EL (cell line): Measurements from ENCODE around the gene ACOT7.
A peak's percentile ranks its signal among the peaks of the same experiment; 100 is the strongest.
"Not testable (repeated sequence)": the region's sequence is repeated elsewhere in the genome, so short reads cannot be mapped to it uniquely, and the experiment has no call there.

ENCODE experiments used
- DNase-seq: peaks from one replicate; pipeline ENCODE4 v3.0.0-alpha.2; 2016

The ACOT7 gene

DNA sequence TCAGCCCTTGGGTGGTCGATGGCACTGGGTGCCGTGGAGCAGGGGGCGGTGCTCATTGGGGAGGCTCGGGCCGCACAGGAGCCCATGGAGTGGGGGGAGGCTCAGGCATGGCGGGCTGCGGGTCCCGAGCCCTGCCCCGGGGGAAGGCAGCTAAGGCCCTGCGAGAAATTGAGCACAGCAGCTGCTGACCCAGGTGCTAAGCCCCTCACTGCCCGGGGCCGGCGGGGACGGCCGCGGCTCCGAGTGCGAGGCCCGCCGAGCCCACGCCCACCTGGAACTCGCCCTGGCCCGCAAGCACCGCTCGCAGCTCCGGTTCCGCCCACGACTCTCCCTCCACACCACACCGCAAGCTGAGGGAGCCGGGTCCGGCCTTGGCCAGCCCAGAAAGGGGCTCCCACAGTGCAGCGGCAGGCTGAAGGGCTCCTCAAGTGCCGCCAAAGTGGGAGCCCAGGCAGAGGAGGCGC, 2.2 kb upstream of the ACOT7 start:
- not testable (repeated sequence) for DNase-seq

- not testable (repeated sequence) for DNase-seq
Measured at GRCh38 chr1:6395130-6395529, 1.6 kb upstream of the ACOT7 start.

- no peak for DNase-seq
Measured at GRCh38 chr1:6392809-6393399, 663 bp downstream of the ACOT7 start.

DNA sequence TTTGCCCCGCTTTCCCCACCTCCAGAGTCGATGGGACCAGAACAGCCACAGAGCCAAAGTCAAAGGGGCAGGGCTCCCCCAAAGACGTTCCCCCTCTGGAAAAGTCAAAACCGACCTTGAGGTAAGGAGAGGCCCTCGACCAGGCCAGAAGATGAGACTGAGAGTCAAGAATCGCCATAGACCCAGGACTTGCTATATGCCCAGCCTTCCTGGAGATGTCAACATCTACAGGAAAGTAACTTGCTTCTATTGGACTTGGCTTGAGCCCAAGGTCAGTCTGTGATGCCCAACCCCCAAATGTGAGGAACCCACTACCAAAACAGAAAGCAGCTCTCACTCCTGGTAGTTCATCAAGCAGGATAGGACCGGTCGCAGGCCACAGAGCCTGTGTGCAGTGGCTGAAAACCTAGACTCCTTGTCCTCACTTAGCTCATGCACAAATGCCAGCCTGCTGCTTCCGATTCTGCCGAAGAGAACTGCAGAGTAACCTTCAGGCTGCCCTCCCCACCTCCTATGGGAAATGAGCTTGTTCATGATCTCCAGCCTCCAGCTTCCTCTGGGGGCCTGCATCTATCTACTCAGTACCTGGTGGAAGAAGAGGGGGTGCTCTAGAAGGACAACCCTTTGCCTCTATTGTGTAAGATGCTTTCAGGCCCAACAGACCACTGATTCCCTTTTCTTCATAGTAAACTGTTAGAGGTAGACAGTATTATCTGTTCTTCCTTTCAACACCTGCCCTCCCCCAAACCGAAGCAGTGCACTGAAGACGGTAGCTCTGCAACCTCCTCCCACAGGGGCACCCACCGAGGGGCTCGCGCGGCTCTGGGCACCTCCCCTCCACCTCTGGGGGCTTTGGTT, 1.4 kb downstream of the ACOT7 start:
- no peak for DNase-seq

GRCh38 chr1:6389971-6390370, 3.6 kb downstream of the ACOT7 start:
- DNase-seq, result no peak

DNA sequence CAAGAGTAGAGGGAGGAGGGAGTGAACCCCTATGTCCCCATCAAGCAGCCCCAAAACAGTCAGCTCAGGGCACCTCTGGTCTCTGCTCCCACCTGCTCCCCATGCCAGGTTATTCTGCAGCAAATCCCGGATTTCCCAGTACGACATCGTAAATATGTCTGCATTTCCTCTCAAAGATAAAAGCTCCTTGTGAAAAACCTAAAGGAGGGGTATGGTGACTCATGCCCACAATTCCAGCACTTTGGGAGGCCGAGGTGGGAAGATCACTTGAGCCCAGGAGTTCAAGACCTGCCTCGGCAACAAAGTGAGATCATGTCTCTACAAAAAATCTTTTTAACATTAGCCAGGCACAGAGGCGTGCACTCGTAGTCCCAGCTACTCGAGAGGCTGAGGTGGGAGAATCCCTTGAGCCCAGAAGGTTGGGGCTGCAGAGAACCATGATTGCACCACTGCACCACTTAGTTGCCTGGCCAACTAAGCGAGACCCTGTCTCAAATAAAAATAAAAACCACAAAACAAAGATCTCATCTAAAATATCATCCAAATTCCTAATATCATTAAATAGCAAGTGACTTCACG, 7.1 kb downstream of the ACOT7 start:
- DNase-seq, result peak; percentile 61

DNA sequence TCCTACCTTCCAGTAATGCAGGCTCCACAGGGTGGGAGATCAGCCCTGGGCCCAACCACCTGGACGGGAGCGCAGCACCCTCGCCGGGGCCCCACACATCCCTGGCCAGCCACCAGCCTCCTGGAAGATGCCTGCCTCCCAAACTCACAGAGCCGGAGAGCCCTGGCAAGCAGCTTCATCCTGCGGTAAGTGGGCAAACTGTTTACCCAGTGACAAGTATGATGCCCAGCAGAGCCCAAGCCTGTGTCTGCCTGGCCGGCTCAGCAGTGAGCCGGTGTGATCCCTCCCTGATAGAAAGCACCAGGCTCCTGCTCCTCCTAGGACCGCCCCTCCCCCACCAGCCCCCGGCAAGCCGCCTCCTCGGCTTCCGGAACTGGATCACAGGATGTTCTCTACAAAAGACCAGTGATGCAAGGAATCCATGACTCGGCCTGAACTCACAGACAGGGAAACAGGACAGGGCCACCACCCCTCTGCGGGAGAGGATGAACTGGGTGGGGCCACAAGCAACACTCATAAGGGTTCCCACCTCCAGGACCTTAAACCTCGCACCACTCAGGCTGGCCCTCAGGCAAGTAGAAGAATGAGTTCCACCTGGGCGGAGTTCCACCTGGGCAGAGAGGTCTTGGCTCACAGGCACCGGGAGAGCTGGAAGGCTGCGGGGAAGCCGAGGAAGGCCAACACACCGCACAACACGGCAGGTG, 7.9 kb downstream of the ACOT7 start:
- peak; percentile 79 for DNase-seq

- DNase-seq, result no peak
Measured at GRCh38 chr1:6384962-6385361, 8.6 kb downstream of the ACOT7 start.

DNA sequence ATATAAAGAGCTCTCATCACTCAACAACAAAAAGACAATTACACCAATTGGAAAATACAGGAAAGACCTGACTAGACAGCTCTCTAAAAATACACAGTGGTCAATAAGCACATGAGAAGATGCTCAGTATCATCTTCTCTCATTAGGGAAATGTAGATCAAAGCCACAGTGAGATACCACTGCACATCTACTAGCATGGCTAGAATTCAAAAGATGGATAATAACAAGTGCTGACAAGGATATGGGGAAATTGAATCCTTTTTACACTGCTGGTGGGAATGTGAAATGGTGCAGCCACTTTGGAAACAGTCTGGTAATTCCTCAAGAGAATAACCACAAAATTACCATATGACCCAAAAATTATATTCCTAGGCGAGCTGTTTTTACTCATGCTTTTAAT, 9.4 kb downstream of the ACOT7 start:
- DNase-seq, result no peak

GRCh38 chr1:6380037-6380436, 13.5 kb downstream of the ACOT7 start:
- no peak for DNase-seq

DNA sequence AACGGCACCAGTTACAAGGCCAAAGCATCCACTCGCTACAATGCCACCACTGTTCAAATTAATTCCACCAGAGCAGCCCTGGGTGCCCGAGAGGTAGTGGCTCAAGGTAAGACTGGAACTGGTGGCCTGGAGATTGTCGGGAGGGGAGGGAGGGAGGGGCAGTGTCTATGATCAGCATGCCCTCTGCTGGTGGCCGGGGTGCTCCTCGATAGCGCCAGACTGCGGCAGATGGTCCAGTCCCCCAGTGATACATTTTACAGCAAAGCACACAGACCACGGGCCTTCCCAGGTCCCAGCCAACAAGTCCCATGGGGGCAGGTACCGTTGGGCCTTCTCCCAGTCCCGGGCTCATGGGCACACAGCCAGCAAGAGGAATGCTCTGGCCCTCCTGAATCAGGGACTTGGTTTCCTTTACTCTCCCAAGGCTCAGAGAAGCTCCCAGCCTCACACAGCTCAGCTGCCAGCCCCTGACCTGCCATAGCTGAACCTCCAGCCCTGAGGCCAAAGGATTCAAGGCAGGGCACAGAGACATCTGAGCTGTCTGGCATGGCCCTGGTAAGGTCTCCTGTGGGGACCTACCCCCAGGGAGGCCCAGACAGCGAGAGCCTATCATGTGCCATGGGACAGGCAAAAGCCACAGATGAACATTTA, 15.3 kb downstream of the ACOT7 start:
- DNase-seq, result no peak

DNA sequence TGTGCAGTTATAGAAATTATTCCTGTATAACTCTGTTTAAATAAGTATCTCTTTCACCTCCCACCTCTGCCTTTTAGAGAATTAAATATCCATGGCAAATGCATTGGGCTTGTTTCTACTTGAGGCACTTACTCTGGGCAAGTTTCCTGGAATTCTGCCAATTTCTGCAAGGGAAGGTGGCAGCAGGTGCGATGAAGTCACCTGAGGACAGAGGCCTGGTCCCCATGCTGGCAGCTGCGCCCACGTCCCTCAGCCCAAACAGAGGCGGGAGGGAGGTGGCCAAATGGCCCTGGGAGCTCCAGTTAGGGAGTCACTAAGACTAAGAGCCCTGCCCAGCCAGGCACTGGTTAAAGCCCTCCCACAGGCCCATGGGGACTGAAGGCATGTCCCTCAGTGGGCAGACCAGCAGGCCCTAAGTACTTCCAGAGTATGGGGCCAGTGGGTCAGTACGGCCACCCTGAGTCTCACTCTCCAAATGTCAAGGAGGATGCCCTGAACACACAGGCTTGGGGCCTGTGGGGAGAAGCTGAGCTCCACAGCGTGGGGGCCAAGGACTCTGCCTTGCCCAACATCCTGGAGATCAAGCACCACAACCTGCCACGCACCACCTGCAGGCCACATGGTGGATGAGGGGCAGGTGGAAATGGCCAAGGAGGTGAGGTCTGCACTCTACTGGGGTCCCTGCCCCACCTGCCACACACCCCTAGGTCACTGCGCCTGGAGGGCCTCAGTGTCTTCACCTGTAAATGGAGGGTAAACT, 19.4 kb downstream of the ACOT7 start:
- no peak for DNase-seq

- not testable (repeated sequence) for DNase-seq
Measured at GRCh38 chr1:6372236-6372635, 21.3 kb downstream of the ACOT7 start.

GRCh38 chr1:6370006-6370405, 23.6 kb downstream of the ACOT7 start:
- no peak for DNase-seq

DNA sequence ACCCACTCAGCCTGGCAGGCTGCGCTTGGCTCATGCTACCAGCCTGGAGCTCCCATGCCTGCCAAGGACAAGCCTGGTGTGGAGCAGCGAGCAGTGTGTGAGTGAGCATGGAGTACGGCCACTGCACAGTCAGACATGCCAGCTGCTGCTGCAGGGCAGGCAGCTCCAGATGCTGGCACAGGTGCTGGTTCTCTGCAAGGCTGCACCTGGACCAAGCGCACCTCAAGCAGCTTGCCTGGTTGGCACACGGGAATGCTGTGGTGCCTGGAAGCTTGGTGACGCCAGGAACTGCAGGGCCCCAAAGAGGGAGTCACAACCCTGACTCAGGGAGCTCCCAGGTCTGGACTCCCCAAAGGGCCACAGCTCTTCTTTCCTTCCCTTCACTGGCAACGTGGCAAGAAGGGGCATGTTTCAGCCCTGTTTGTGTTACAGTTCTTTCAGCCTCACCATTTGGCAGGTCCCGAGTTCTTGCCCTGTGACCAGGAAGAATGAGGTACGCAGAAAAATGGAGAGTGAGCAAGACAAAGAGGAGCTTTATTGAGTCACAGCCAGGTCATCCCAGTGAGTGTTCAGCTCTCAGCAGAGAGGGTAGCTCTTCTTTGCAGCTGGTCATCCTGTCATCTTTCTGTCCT, 26.1 kb downstream of the ACOT7 start:
- no peak for DNase-seq

DNA sequence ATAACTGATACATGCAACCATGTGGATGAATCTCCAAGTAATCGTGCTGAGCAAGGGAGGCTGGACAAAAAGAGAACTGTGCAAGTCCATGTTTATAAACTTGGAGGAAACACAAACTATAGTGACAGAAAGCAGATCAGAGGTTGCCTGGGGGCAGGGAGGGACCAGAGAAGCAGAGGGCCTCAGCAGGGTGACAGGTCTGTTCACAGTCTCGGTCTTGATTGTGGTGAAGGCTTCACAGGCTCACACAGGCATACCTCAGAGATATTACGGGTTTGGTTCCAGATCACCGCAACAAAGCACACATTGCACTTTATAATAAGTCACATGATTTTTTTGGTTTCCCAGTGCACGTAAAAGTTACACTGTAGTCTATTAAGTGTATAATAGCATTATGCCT, 28.5 kb downstream of the ACOT7 start:
- no peak for DNase-seq

- peak; percentile 61 for DNase-seq
Measured at GRCh38 chr1:6363085-6363884, 30.3 kb downstream of the ACOT7 start.

DNA sequence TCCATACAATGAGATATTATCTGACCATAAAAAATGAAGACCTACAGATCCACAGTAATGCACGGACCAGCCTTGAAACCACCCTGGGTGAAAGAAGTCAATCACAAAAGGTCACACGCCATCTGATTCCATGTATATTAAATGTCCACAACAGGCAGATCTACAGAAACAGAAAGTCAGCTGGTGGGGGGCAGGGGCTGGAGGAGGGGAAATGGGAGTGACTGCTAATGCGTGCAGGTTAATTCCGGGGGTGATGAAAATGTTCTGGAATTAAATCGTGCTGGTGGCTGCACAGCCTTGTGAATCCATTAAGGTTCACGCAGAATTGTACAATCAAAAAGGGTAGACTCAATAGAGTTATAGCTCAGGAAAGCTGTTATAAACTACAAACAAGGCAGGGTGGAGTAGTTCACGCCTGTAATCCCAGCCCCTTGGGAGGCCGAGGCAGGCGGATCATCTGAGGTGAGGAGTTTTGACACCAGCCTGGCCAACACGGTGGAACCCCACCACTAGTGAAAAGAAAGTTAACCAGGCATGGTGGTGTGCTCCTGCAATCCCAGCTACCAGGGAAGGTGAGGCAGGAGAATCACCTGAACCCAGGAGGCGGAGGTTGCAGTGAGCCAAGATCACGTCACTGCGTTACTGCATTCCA, 32.3 kb downstream of the ACOT7 start:
- DNase-seq, result no peak

DNA sequence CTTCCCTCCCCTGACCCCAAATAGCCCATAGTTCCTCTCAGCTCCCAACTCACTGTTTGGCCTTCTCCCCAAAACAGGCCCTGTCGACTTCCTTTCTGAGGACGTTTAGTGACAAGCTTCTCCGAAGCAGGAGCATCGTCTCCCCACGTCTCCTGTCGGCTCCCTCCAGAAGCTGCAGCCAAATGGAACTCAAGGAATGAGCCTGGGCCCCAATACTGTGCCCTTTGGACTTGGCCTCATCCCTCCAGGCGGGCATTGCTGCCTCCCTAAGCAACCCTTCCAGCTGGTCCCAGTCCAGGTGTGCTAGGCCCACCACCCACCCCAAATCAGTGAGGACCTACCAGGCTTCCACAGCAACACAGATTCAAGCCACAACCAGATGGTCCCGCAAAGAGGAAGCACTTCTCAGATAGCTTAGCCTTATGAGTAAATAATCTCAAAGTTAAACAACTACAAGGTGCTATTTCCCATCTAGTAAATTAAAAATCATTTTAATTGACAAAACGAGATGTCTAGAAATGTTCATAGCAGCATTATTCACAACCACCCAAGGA, 33.0 kb downstream of the ACOT7 start:
- DNase-seq, result no peak

DNA sequence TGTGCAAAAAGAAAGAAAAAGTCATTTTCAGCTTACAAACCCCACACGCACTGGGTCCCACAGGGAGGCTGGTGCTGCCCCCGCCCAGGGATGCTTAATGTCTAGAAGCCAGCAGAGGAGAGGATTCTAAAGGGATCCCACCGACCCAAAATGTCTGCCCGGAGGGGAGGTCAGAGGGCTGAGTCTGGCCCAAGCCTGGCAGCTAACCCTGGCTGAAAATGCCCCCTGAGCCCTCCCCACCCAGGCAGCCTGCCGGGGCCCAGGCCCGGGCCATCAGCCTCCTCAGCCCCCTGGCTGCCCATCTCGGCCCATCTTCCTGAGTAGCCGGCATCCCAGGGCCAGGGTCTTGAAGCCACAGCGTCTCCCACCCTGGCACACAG, 33.5 kb downstream of the ACOT7 start:
- no peak for DNase-seq
